ENCODE results near the gene CAMK2D.

The CAMK2D gene

GRCh38 chr4:113739197-113739596, 22.3 kb downstream of the CAMK2D start:
- CTCF ChIA-PET, result no interaction called here

GRCh38 chr4:113738251-113738650, 23.3 kb downstream of the CAMK2D start:
- Histone ChIP-seq H3K36me3 (ENCODE audit: control insufficient read depth in 4 of 4, insufficient read depth in 4 of 4, low read length in 3 of 4) (no peaks in the 10 kb centered on the region), H3K4me1 (ENCODE audit: control extremely low read depth in 1 of 4, control insufficient read depth in 4 of 4, insufficient read depth in 4 of 4, low read length in 3 of 4) (peaks cover 0 to 5% (median 0%) of the 10 kb centered on the region in 4 experiments), H3K27me3 (replicated peaks in 2 of 5; ENCODE audit: control insufficient read depth in 4 of 5, insufficient read depth in 5 of 5, low read length in 4 of 5) (no peaks in the 10 kb centered on the region), H3K4me3 (ENCODE audit: control insufficient read depth in 1 of 7, extremely low read depth in 1 of 7, insufficient read depth in 4 of 7, low read depth in 2 of 7, low read length in 6 of 7) (no peak overlapping the region), H3K27ac (ENCODE audit: insufficient read depth in 1 of 2, low read depth in 1 of 2, low read length in 2 of 2, poor library complexity in 1 of 2, severe bottlenecking in 2 of 2) (no peak overlapping the region), H3K9me3 (ENCODE audit: control extremely low read depth in 1 of 5, control insufficient read depth in 4 of 5, insufficient read depth in 2 of 5, low read depth in 1 of 5, low read length in 4 of 5) (no peaks in the 10 kb centered on the region)
- DNase-seq, result no peak
- ChIA-PET POLR2A (no interaction called here), CTCF (no interaction called here)

More at GRCh38 chr4:113739197-113739596, 22.3 kb downstream of the CAMK2D start:
- no peaks in the 10 kb centered on the region for H3K27me3 ChIP-seq (replicated peaks in 2 of 5; ENCODE audit: control insufficient read depth in 4 of 5, insufficient read depth in 5 of 5, low read length in 4 of 5)
- POLR2A ChIA-PET, result no interaction called here
- H3K4me1 ChIP-seq (ENCODE audit: control extremely low read depth in 1 of 4, control insufficient read depth in 4 of 4, insufficient read depth in 4 of 4, low read length in 3 of 4), result peaks cover 0 to 7% (median 0%) of the 10 kb centered on the region in 4 experiments
- peak; percentile 8 to 68 (median 53) for DNase-seq
- no peak overlapping the region for H3K27ac ChIP-seq (ENCODE audit: insufficient read depth in 1 of 2, low read depth in 1 of 2, low read length in 2 of 2, poor library complexity in 1 of 2, severe bottlenecking in 2 of 2)
- no peak overlapping the region for H3K4me3 ChIP-seq (ENCODE audit: control insufficient read depth in 1 of 7, extremely low read depth in 1 of 7, insufficient read depth in 4 of 7, low read depth in 2 of 7, low read length in 6 of 7)
- no peaks in the 10 kb centered on the region for H3K9me3 ChIP-seq (ENCODE audit: control extremely low read depth in 1 of 5, control insufficient read depth in 4 of 5, insufficient read depth in 2 of 5, low read depth in 1 of 5, low read length in 4 of 5)
- no peaks in the 10 kb centered on the region for H3K36me3 ChIP-seq (ENCODE audit: control insufficient read depth in 4 of 4, insufficient read depth in 4 of 4, low read length in 3 of 4)

- no peak overlapping the region for H3K27ac ChIP-seq (ENCODE audit: insufficient read depth in 1 of 2, low read depth in 1 of 2, low read length in 2 of 2, poor library complexity in 1 of 2, severe bottlenecking in 2 of 2)
- no peaks in the 10 kb centered on the region for H3K36me3 ChIP-seq (ENCODE audit: control insufficient read depth in 4 of 4, insufficient read depth in 4 of 4, low read length in 3 of 4)
- CTCF ChIA-PET, result no interaction called here
- no peak overlapping the region for H3K4me3 ChIP-seq (ENCODE audit: control insufficient read depth in 1 of 7, extremely low read depth in 1 of 7, insufficient read depth in 4 of 7, low read depth in 2 of 7, low read length in 6 of 7)
- H3K27me3 ChIP-seq (replicated peaks in 2 of 5; ENCODE audit: control insufficient read depth in 4 of 5, insufficient read depth in 5 of 5, low read length in 4 of 5), result no peaks in the 10 kb centered on the region
- H3K9me3 ChIP-seq (ENCODE audit: control extremely low read depth in 1 of 5, control insufficient read depth in 4 of 5, insufficient read depth in 2 of 5, low read depth in 1 of 5, low read length in 4 of 5), result no peaks in the 10 kb centered on the region
- H3K4me1 ChIP-seq (ENCODE audit: control extremely low read depth in 1 of 4, control insufficient read depth in 4 of 4, insufficient read depth in 4 of 4, low read length in 3 of 4), result peaks cover 0 to 3% (median 0%) of the 10 kb centered on the region in 4 experiments
- no peak for DNase-seq
- POLR2A ChIA-PET, result no interaction called here
Measured at GRCh38 chr4:113733685-113734084, 27.9 kb downstream of the CAMK2D start.

- Histone ChIP-seq H3K27me3 (replicated peaks in 2 of 5; ENCODE audit: control insufficient read depth in 4 of 5, insufficient read depth in 5 of 5, low read length in 4 of 5) (no peaks in the 10 kb centered on the region), H3K4me3 (ENCODE audit: control insufficient read depth in 1 of 7, extremely low read depth in 1 of 7, insufficient read depth in 4 of 7, low read depth in 2 of 7, low read length in 6 of 7) (no peak overlapping the region), H3K27ac (ENCODE audit: insufficient read depth in 1 of 2, low read depth in 1 of 2, low read length in 2 of 2, poor library complexity in 1 of 2, severe bottlenecking in 2 of 2) (no peak overlapping the region), H3K36me3 (ENCODE audit: control insufficient read depth in 4 of 4, insufficient read depth in 4 of 4, low read length in 3 of 4) (no peaks in the 10 kb centered on the region), H3K9me3 (ENCODE audit: control extremely low read depth in 1 of 5, control insufficient read depth in 4 of 5, insufficient read depth in 2 of 5, low read depth in 1 of 5, low read length in 4 of 5) (no peaks in the 10 kb centered on the region), H3K4me1 (ENCODE audit: control extremely low read depth in 1 of 4, control insufficient read depth in 4 of 4, insufficient read depth in 4 of 4, low read length in 3 of 4) (no peaks in the 10 kb centered on the region)
- CTCF ChIA-PET, result no interaction called here
- DNase-seq, result no peak
- no CpG with 5 or more reads among the region's 1 CpG for WGBS (ENCODE audit: insufficient coverage)
- POLR2A ChIA-PET, result no interaction called here
Measured at GRCh38 chr4:113732967-113733527, 28.5 kb downstream of the CAMK2D start.

GRCh38 chr4:113730467-113731216, 30.9 kb downstream of the CAMK2D start:
- Histone ChIP-seq H3K4me3 (ENCODE audit: control insufficient read depth in 1 of 7, extremely low read depth in 1 of 7, insufficient read depth in 4 of 7, low read depth in 2 of 7, low read length in 6 of 7) (no peak overlapping the region), H3K27ac (ENCODE audit: insufficient read depth in 1 of 2, low read depth in 1 of 2, low read length in 2 of 2, poor library complexity in 1 of 2, severe bottlenecking in 2 of 2) (no peak overlapping the region), H3K36me3 (ENCODE audit: control insufficient read depth in 4 of 4, insufficient read depth in 4 of 4, low read length in 3 of 4) (no peaks in the 10 kb centered on the region), H3K27me3 (replicated peaks in 2 of 5; ENCODE audit: control insufficient read depth in 4 of 5, insufficient read depth in 5 of 5, low read length in 4 of 5) (no peaks in the 10 kb centered on the region), H3K9me3 (ENCODE audit: control extremely low read depth in 1 of 5, control insufficient read depth in 4 of 5, insufficient read depth in 2 of 5, low read depth in 1 of 5, low read length in 4 of 5) (no peaks in the 10 kb centered on the region), H3K4me1 (ENCODE audit: control extremely low read depth in 1 of 4, control insufficient read depth in 4 of 4, insufficient read depth in 4 of 4, low read length in 3 of 4) (no peaks in the 10 kb centered on the region)
- 100% methylated on average over 2 of the region's 2 CpGs for WGBS (ENCODE audit: insufficient coverage)
- ChIA-PET POLR2A (no interaction called here), CTCF (no interaction called here)
- no peak for DNase-seq

- no peaks in the 10 kb centered on the region for H3K4me1 ChIP-seq (ENCODE audit: control extremely low read depth in 1 of 4, control insufficient read depth in 4 of 4, insufficient read depth in 4 of 4, low read length in 3 of 4)
- no peak for DNase-seq
- H3K36me3 ChIP-seq (ENCODE audit: control insufficient read depth in 4 of 4, insufficient read depth in 4 of 4, low read length in 3 of 4), result no peaks in the 10 kb centered on the region
- H3K9me3 ChIP-seq (ENCODE audit: control extremely low read depth in 1 of 5, control insufficient read depth in 4 of 5, insufficient read depth in 2 of 5, low read depth in 1 of 5, low read length in 4 of 5), result no peaks in the 10 kb centered on the region
- H3K4me3 ChIP-seq (ENCODE audit: control insufficient read depth in 1 of 7, extremely low read depth in 1 of 7, insufficient read depth in 4 of 7, low read depth in 2 of 7, low read length in 6 of 7), result no peak overlapping the region
- no CpG with 5 or more reads among the region's 1 CpG for WGBS (ENCODE audit: insufficient coverage)
- no peaks in the 10 kb centered on the region for H3K27me3 ChIP-seq (replicated peaks in 2 of 5; ENCODE audit: control insufficient read depth in 4 of 5, insufficient read depth in 5 of 5, low read length in 4 of 5)
- CTCF ChIA-PET, result interaction anchor here (1.6 kb wide), 1 partner anchor 16 kb away, joined by 3 read pairs; no protein-coding TSS in a partner anchor
- POLR2A ChIA-PET, result no interaction called here
- H3K27ac ChIP-seq (ENCODE audit: insufficient read depth in 1 of 2, low read depth in 1 of 2, low read length in 2 of 2, poor library complexity in 1 of 2, severe bottlenecking in 2 of 2), result no peak overlapping the region
Measured at GRCh38 chr4:113727802-113728201, 33.7 kb downstream of the CAMK2D start.

GRCh38 chr4:113725963-113726362, 35.6 kb downstream of the CAMK2D start:
- WGBS (ENCODE audit: insufficient coverage), result 88% methylated on average over 1 of the region's 1 CpG
- no peak overlapping the region for H3K27ac ChIP-seq (ENCODE audit: insufficient read depth in 1 of 2, low read depth in 1 of 2, low read length in 2 of 2, poor library complexity in 1 of 2, severe bottlenecking in 2 of 2)
- POLR2A ChIA-PET, result no interaction called here

More at GRCh38 chr4:113725963-113726362, 35.6 kb downstream of the CAMK2D start:
- DNase-seq, result no peak
- Histone ChIP-seq H3K36me3 (ENCODE audit: control insufficient read depth in 4 of 4, insufficient read depth in 4 of 4, low read length in 3 of 4) (no peaks in the 10 kb centered on the region), H3K4me1 (ENCODE audit: control extremely low read depth in 1 of 4, control insufficient read depth in 4 of 4, insufficient read depth in 4 of 4, low read length in 3 of 4) (no peaks in the 10 kb centered on the region), H3K27me3 (replicated peaks in 2 of 5; ENCODE audit: control insufficient read depth in 4 of 5, insufficient read depth in 5 of 5, low read length in 4 of 5) (no peaks in the 10 kb centered on the region), H3K4me3 (ENCODE audit: control insufficient read depth in 1 of 7, extremely low read depth in 1 of 7, insufficient read depth in 4 of 7, low read depth in 2 of 7, low read length in 6 of 7) (no peak overlapping the region), H3K9me3 (ENCODE audit: control extremely low read depth in 1 of 5, control insufficient read depth in 4 of 5, insufficient read depth in 2 of 5, low read depth in 1 of 5, low read length in 4 of 5) (no peaks in the 10 kb centered on the region)
- CTCF ChIA-PET, result no interaction called here
